Endometrial microvascular endothelial cells (primary cell): ENCODE results near the gene ATOSB. TPM values are rescaled to one million over a fixed set of nuclear protein-coding genes. Genes with fewer than 3 reads are reported as not detected.

Experiments used
- in situ Hi-C: cut with HindIII; loops from 2 replicates; pipeline ENCODE4 v1.10.0; 2017; ENCODE audit warnings: low sequenced_read_pairs, low pct_unique_long_range_greater_than_20kb; ENCODE audit errors: inconsistent ontology term
- total RNA-seq: library from RNA; depleted of rRNA; stranded (reverse); fragments of >200 nt; gene quantifications from one replicate; pipeline ENCODE4 v1.2.3, GENCODE V29; 2015; ENCODE audit errors: inconsistent ontology term

ATOSB gene
- total RNA-seq, 1 donor from 2014 or later = 34.6 TPM

GRCh38 chr9:35102769-35103659 is 12.6 kb downstream of the ATOSB start, which contains the start of gene STOML2:
TSS of gene STOML2 (minus strand) at chr9:35103131. CDS start at chr9:35103094, 37 bp downstream.
- in situ Hi-C loops = loop anchor here (25.0 kb wide), 1 partner anchor 384 kb away; the partner anchor contains the start of gene RUSC2

GRCh38 chr9:35102465-35102768 is 13.2 kb downstream of the ATOSB start:
- in situ Hi-C loops = loop anchor here (25.0 kb wide), 1 partner anchor 385 kb away; the partner anchor contains the start of gene RUSC2

- in situ Hi-C loops = no loop called here
Measured at GRCh38 chr9:35097573-35097972, 18.1 kb downstream of the ATOSB start.

- in situ Hi-C loops = no loop called here
Measured at GRCh38 chr9:35096035-35096849, 19.4 kb downstream of the ATOSB start, which contains the start of gene PIGO. TSS of gene PIGO (minus strand) at chr9:35096591. CDS start at chr9:35095565, 1,026 bp downstream.

GRCh38 chr9:35091536-35091935 is 24.1 kb downstream of the ATOSB start:
- in situ Hi-C loops = no loop called here

- in situ Hi-C loops = no loop called here
Measured at GRCh38 chr9:35089434-35089833, 26.2 kb downstream of the ATOSB start.

- in situ Hi-C loops = no loop called here
Measured at GRCh38 chr9:35085078-35085477, 30.6 kb downstream of the ATOSB start.

- in situ Hi-C loops = no loop called here
Measured at GRCh38 chr9:35079426-35080341, 36.0 kb downstream of the ATOSB start, which contains the start of gene FANCG. TSS of gene FANCG (minus strand) at chr9:35079942. CDS start at chr9:35079524, 418 bp downstream.

- in situ Hi-C loops = no loop called here
Measured at GRCh38 chr9:35079041-35079425, 36.6 kb downstream of the ATOSB start.

- in situ Hi-C loops = no loop called here
Measured at GRCh38 chr9:35078066-35078465, 37.6 kb downstream of the ATOSB start.

GRCh38 chr9:35076848-35077247 is 38.8 kb downstream of the ATOSB start:
- in situ Hi-C loops = no loop called here

- in situ Hi-C loops = no loop called here
Measured at GRCh38 chr9:35075358-35075757, 40.3 kb downstream of the ATOSB start.

GRCh38 chr9:35074791-35075190 is 40.9 kb downstream of the ATOSB start:
- in situ Hi-C loops = no loop called here

GRCh38 chr9:35074141-35074540 is 41.5 kb downstream of the ATOSB start:
- in situ Hi-C loops = no loop called here

GRCh38 chr9:35073279-35073612 is 42.4 kb downstream of the ATOSB start:
- in situ Hi-C loops = no loop called here

- in situ Hi-C loops = no loop called here
Measured at GRCh38 chr9:35072461-35073278, 43.0 kb downstream of the ATOSB start, which contains the start of gene VCP. TSS of gene VCP (minus strand) at chr9:35072625. CDS start at chr9:35072353, 272 bp downstream.

GRCh38 chr9:35071814-35072460 is 43.7 kb downstream of the ATOSB start:
- in situ Hi-C loops = no loop called here
